ENCODE measurements around the gene MFGE8.

DNA sequence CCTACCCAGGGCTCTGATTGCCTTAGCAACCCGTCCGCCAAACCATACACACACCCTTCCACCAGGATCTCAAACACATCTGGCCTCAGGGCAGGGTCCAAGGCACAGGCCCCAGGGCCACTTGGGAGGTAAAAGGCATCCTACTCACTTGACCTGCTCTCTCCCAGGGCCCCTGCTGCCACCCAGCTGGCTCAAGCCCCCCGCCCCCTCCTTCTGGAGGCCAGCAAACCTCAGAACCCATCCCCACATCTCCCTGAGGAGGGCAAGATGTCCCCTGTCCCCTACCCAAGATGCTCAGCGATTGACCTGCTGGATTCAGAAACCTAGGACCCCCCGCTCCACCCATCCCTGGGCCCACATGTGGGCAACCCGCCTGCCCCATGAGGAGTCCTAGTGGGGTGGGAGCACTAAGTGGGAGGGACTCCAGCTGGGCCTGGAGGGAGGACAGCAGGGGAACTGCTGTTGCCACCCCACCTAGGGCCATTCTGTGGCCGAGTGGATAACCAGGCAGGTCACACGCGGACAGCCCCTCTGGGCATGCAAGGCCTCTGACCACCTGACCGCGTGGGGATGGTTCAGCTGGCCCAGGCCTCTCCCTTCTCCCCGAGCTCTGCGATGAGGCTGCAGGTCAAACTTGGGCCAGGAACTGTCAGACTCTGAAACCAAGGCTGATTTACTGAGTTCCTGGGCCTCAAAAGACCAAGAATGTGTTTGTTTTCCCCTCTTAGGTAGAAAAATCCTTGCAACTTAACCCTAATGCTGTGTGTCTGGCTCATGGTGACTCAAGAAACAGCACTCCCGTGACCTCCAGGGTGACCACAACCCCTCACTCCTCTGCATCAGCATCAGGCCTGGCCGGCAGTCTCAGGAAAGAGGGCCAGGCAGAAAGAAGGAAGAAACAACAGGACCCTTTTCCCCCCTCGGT lies 4.2 kb downstream of the MFGE8 start:
- no peak for TF ChIP-seq BHLHE40 (IDR thresholded peaks at IDR 0.05; ENCODE audit: borderline replicate concordance)
- no peak for TF ChIP-seq TARDBP (IDR thresholded peaks at IDR 0.05)
- no peak for TF ChIP-seq HDGF (IDR thresholded peaks at IDR 0.05; ENCODE audit: borderline replicate concordance)
- no peak for TF ChIP-seq ELF4 (IDR thresholded peaks at IDR 0.05)
- no peak for TF ChIP-seq NFRKB (IDR thresholded peaks at IDR 0.05)
- no peak for TF ChIP-seq FOXA1 (IDR thresholded peaks at IDR 0.05)
- no peak for TF ChIP-seq ZNF384 (IDR thresholded peaks at IDR 0.05)
- no peak for TF ChIP-seq CTBP1 (IDR thresholded peaks at IDR 0.05; ENCODE audit: borderline replicate concordance)
- no peak for TF ChIP-seq FOXM1 (IDR thresholded peaks at IDR 0.05; ENCODE audit: borderline replicate concordance)
- no peak for TF ChIP-seq SP1 (IDR thresholded peaks at IDR 0.05)
